Gastrocnemius medialis (tissue), 4 donors: ENCODE results near the gene PTPRM. TPM values are rescaled to one million over a fixed set of nuclear protein-coding genes. Genes with fewer than 3 reads are reported as not detected.

Experiments used
- ATAC-seq, 2 donors: fragments of 150-250 bp; one replicate each; pipeline ENCODE4 v1.9.1; 2016
- DNase-seq, 2 donors: peaks; one replicate each; pipeline ENCODE4 v3.0.0-alpha.2; 2019
- H3K27ac ChIP-seq, 4 donors: fragments of 200-600 bp; sonication (generic); 1 replicate in 1 of 4; 2 replicates in 3 of 4; pipeline ENCODE4 v1.5.1; 2016 to 2018; ENCODE audit warnings: mild to moderate bottlenecking in 2 of 4, moderate library complexity in 1 of 4
- H3K27me3 ChIP-seq, 3 donors: fragments of 200-600 bp; sonication (generic) in 2 of 3; 1 replicate in 1 of 3; 2 replicates in 2 of 3; pipeline versions ENCODE4 v1.5.1 to v1.6.0; 2016 to 2019; ENCODE audit warnings: mild to moderate bottlenecking in 1 of 3, moderate library complexity in 1 of 3
- H3K36me3 ChIP-seq, 2 donors: fragments of 200-600 bp; sonication (generic) in 1 of 2; one replicate each; pipeline ENCODE4 v1.5.1; 2017 to 2018
- H3K4me1 ChIP-seq, 2 donors: fragments of 200-600 bp; sonication (generic) in 1 of 2; one replicate each; pipeline ENCODE4 v1.5.1; 2016 to 2017; ENCODE audit warnings: mild to moderate bottlenecking in 2 of 2
- H3K4me3 ChIP-seq, 4 donors: fragments of 200-600 bp; sonication (generic) in 3 of 4; 1 replicate in 1 of 4; 2 replicates in 3 of 4; pipeline ENCODE4 v1.5.1; 2016 to 2019; ENCODE audit warnings: mild to moderate bottlenecking in 2 of 4
- H3K9me3 ChIP-seq, 3 donors: fragments of 200-600 bp; sonication (generic) in 2 of 3; 1 replicate in 1 of 3; 2 replicates in 2 of 3; pipeline ENCODE4 v1.5.1; 2016 to 2019
- CTCF ChIP-seq, 5 experiments: fragments of 450-650 bp in 3 of 5; fragments of 200-600 bp in 2 of 5; sonication (generic) in 2 of 5; IDR thresholded peaks in 4 of 5; conservative IDR thresholded peaks in 1 of 5; 1 replicate in 4 of 5; 2 replicates in 1 of 5; pipeline ENCODE4 v1.5.1; 2016 to 2019; ENCODE audit warnings: antibody characterized with exemption in 5 of 5, mild to moderate bottlenecking in 3 of 5, moderate library complexity in 3 of 5
- POLR2A ChIP-seq, 2 donors: fragments of 450-650 bp; IDR thresholded peaks; one replicate each; pipeline ENCODE4 v1.6.1; 2017; ENCODE audit warnings: antibody characterized with exemption in 2 of 2, mild to moderate bottlenecking in 2 of 2, moderate library complexity in 2 of 2
- in situ Hi-C, 4 donors: fragments of 200-750 bp; cut with MboI; loops; one replicate each; pipeline versions ENCODE4 v1.15.0 to v1.8.0; 2017; ENCODE audit warnings: low sequenced_read_pairs in 4 of 4
- intact Hi-C: fragments of 100-400 bp; cut with DNase I; formaldehyde crosslinking; loops from one replicate; pipeline ENCODE4 v1.15.1; 2023; ENCODE audit warnings: low total_unique reads
- total RNA-seq, 4 donors: library from RNA; depleted of rRNA; stranded (reverse); fragments of >200 nt; gene quantifications; one replicate each; pipeline versions ENCODE4 v1.1.0 to v1.2.3, GENCODE V29; 2016

Gene PTPRM
- total RNA-seq, 4 donors from 2014 or later = 52.6 to 79.3 (median 63.8) TPM

GRCh38 chr18:7892556-7892955 is 325.4 kb downstream of the PTPRM start:
- no peaks in the 10 kb centered on the region for H3K9me3 ChIP-seq
- no peak for ATAC-seq
- H3K4me1 ChIP-seq = peaks cover 28 to 33% of the 10 kb centered on the region in 2 donors
- H3K27ac ChIP-seq = no peak overlapping the region
- no peaks in the 10 kb centered on the region for H3K36me3 ChIP-seq
- TF ChIP-seq POLR2A (IDR thresholded peaks at IDR 0.05) (no peak), CTCF (IDR thresholded peaks at IDR 0.05 in 4 of 5, conservative IDR thresholded peaks at IDR 0.05 in 1 of 5) (no peak)
- intact Hi-C loops = loop anchor here (10.0 kb wide), 1 partner anchor 658 kb away; the partner anchor contains the start of gene LRRC30
- in situ Hi-C loops = no loop called here
- no peak for DNase-seq
- no peak overlapping the region for H3K4me3 ChIP-seq
- H3K27me3 ChIP-seq = no peaks in the 10 kb centered on the region

DNA sequence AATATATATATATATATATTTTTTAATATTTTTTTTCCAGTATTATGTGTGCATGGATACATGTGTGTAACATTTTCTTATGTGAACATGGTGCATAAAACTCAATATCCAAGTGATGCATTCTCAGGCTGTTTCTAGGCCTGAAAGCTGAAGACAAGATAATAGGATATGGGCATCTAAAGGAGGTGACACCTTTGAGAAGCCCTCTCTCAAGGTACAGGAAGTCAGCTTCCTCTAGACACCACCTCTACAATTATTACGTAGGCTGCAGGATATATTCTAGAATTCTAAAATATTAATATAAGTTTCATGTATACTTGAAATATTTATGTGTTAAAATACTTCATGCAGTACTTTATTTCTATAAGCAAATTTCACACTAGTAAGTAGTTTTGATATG is 327.5 kb downstream of the PTPRM start:
- Histone ChIP-seq H3K9me3 (no peaks in the 10 kb centered on the region), H3K27ac (no peak overlapping the region), H3K27me3 (no peaks in the 10 kb centered on the region), H3K36me3 (no peaks in the 10 kb centered on the region), H3K4me1 (peaks cover 44% of the 10 kb centered on the region in 2 donors), H3K4me3 (no peak overlapping the region)
- in situ Hi-C loops = no loop called here
- DNase-seq = no peak
- intact Hi-C loops = loop anchor here (10.0 kb wide), 1 partner anchor 660 kb away; the partner anchor contains the start of gene LRRC30
- no peak for ATAC-seq
- TF ChIP-seq POLR2A (IDR thresholded peaks at IDR 0.05) = no peak
- TF ChIP-seq CTCF (IDR thresholded peaks at IDR 0.05 in 4 of 5, conservative IDR thresholded peaks at IDR 0.05 in 1 of 5) = no peak

DNA sequence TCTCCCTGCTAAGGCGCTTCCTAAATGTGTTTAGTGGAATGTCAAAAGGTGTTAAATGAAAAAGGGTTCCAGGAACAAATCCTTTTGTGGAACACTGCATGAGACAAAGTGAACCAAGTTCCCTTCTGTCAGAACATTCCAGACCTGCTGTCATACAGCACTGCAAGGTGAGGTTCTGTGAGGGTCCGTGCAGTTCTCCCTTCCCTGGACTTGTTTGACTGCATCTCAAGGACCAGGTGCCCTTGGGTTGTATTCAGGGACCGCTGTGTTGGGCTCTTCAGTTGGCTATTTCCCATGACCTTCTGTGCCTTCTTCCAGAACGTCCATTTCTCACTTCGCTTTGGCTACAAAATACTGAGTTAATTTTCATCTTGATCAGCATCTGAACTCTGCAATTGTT is 328.2 kb downstream of the PTPRM start:
- Histone ChIP-seq H3K4me1 (peaks cover 44 to 45% of the 10 kb centered on the region in 2 donors), H3K4me3 (no peak overlapping the region), H3K9me3 (no peaks in the 10 kb centered on the region), H3K27me3 (no peaks in the 10 kb centered on the region), H3K36me3 (no peaks in the 10 kb centered on the region), H3K27ac (no peak overlapping the region)
- TF ChIP-seq POLR2A (IDR thresholded peaks at IDR 0.05) (no peak), CTCF (IDR thresholded peaks at IDR 0.05 in 4 of 5, conservative IDR thresholded peaks at IDR 0.05 in 1 of 5) (no peak)
- no peak for DNase-seq
- ATAC-seq = no peak
- in situ Hi-C loops = no loop called here
- intact Hi-C loops = loop anchor here (10.0 kb wide), 1 partner anchor 661 kb away; the partner anchor contains the start of gene LRRC30

GRCh38 chr18:7896161-7896560 is 329.0 kb downstream of the PTPRM start:
- no peaks in the 10 kb centered on the region for H3K27me3 ChIP-seq
- H3K27ac ChIP-seq = no peak overlapping the region
- no peaks in the 10 kb centered on the region for H3K36me3 ChIP-seq
- TF ChIP-seq POLR2A (IDR thresholded peaks at IDR 0.05) = no peak
- no peak for TF ChIP-seq CTCF (IDR thresholded peaks at IDR 0.05 in 4 of 5, conservative IDR thresholded peaks at IDR 0.05 in 1 of 5)
- intact Hi-C loops = loop anchor here (10.0 kb wide), 1 partner anchor 661 kb away; the partner anchor contains the start of gene LRRC30
- H3K4me1 ChIP-seq = peaks cover 47 to 50% of the 10 kb centered on the region in 2 donors
- H3K4me3 ChIP-seq = no peak overlapping the region
- ATAC-seq (no peak), DNase-seq (no peak)
- in situ Hi-C loops = no loop called here
- no peaks in the 10 kb centered on the region for H3K9me3 ChIP-seq
